Measurements from ENCODE around the gene SRP54. TPM values are rescaled to one million over a fixed set of nuclear protein-coding genes. Genes with fewer than 3 reads are reported as not detected.
A peak's percentile ranks its signal among the peaks of the same experiment; 100 is the strongest.

SRP54 gene
- total and polyA plus RNA-seq, 2 of the 13 experiments (the other 11 are each of a cell fraction or from before 2014, with no cell fraction given): 42.2 to 207 TPM

DNA sequence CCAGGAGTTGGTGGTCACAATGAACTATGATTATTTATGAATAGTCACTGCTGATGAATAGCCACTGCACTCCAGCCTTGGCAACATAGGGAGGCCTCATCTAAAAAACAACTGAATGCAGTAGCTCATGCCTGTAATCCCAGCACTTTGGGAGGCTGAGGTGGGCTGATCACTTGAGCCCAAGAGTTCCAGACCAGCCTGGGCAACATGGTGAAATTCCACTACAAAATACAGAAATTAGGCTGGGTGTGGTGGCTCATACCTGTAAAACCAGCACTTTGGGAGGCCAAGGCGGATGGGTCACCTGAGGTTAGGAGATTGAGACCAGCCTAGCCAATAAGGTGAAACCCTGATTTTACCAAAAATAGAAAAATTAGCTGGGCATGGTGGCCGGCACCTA lies 49.8 kb downstream of the SRP54 start:
- in situ Hi-C loops (cut with HindIII; ENCODE audit: extremely low pct_ligation_motif_present, low pct_unique_long_range_greater_than_20kb) (no loop called here), intact Hi-C loops (cut with micrococcal nuclease; ENCODE audit: unreplicated experiment) (no loop called here)
- no peak overlapping the region for H3K27ac ChIP-seq (ENCODE audit: extremely low read length, insufficient read depth, low read length)
- no peak overlapping the region for H2AFZ ChIP-seq (ENCODE audit: low read length)
- peaks cover 11 to 22% of the 10 kb centered on the region in 2 experiments; a peak in 4 of 5 replicates for H3K36me3 ChIP-seq (replicated peaks in 1 of 2; ENCODE audit: control insufficient read depth in 1 of 2, insufficient read depth in 2 of 2, low read length in 2 of 2)
- ATAC-seq (no peak), FAIRE-seq (no peak), DNase-seq (ENCODE audit: low spot score) (no peak)
- H3K4me2 ChIP-seq (ENCODE audit: low read depth, low read length): no peak overlapping the region
- no peaks in the 10 kb centered on the region for H4K20me1 ChIP-seq (ENCODE audit: insufficient read depth, low read length)
- WGBS (ENCODE audit: low lambda C conversion rate): 95% methylated on average over 2 of the region's 2 CpGs
- H3K79me2 ChIP-seq (ENCODE audit: insufficient read depth, low read length): no peaks in the 10 kb centered on the region
- no peak overlapping the region for H3K4me3 ChIP-seq (replicated peaks in 1 of 3; ENCODE audit: insufficient read depth in 1 of 3, low read depth in 2 of 3, low read length in 3 of 3)
- ChIA-PET CTCF (ENCODE audit: low intra/inter-chr PET ratio, low total read pairs) (no interaction called here), POLR2A (interaction anchor here (0.9 to 6.3 kb wide), 4 partner anchors 14 to 371 kb away, joined by 3 to 46 read pairs (median 5); partner anchors contain the start of gene FAM177A1)
- no peaks in the 10 kb centered on the region for H3K27me3 ChIP-seq (ENCODE audit: control insufficient read depth in 1 of 2, insufficient read depth in 2 of 2, low read length in 2 of 2)
- H3K9ac ChIP-seq (ENCODE audit: insufficient read depth, low read depth, low read length): no peak overlapping the region
- H3K4me1 ChIP-seq (ENCODE audit: insufficient read depth, low read length): peaks cover 22% of the 10 kb centered on the region
- BruUV-seq (replicated peaks): no TSS peak
- peaks cover 32% of the 10 kb centered on the region for H3K9me3 ChIP-seq (ENCODE audit: low read length)
- no peak for TF ChIP-seq ZNF7 (CRISPR knock-in tag; IDR thresholded peaks at IDR 0.05)
- peak; percentile 51; the same call in 1 of the 2 replicates for TF ChIP-seq ZBTB3 (CRISPR knock-in tag; IDR thresholded peaks at IDR 0.05; ENCODE audit: borderline replicate concordance, low read depth)
- TF ChIP-seq POGK (CRISPR knock-in tag; conservative IDR thresholded peaks at IDR 0.05): 0 out of 2 replicates have a peak, but pooled peaks have one; percentile 22
- no peak for TF ChIP-seq ZNF274 (CRISPR knock-in tag; IDR thresholded peaks at IDR 0.05)
- TF ChIP-seq STAT6 (CRISPR knock-in tag; IDR thresholded peaks at IDR 0.05; ENCODE audit: borderline replicate concordance): no peak
- no peak for TF ChIP-seq RELA (CRISPR knock-in tag; IDR thresholded peaks at IDR 0.05)
- TF ChIP-seq, protein P1, sequence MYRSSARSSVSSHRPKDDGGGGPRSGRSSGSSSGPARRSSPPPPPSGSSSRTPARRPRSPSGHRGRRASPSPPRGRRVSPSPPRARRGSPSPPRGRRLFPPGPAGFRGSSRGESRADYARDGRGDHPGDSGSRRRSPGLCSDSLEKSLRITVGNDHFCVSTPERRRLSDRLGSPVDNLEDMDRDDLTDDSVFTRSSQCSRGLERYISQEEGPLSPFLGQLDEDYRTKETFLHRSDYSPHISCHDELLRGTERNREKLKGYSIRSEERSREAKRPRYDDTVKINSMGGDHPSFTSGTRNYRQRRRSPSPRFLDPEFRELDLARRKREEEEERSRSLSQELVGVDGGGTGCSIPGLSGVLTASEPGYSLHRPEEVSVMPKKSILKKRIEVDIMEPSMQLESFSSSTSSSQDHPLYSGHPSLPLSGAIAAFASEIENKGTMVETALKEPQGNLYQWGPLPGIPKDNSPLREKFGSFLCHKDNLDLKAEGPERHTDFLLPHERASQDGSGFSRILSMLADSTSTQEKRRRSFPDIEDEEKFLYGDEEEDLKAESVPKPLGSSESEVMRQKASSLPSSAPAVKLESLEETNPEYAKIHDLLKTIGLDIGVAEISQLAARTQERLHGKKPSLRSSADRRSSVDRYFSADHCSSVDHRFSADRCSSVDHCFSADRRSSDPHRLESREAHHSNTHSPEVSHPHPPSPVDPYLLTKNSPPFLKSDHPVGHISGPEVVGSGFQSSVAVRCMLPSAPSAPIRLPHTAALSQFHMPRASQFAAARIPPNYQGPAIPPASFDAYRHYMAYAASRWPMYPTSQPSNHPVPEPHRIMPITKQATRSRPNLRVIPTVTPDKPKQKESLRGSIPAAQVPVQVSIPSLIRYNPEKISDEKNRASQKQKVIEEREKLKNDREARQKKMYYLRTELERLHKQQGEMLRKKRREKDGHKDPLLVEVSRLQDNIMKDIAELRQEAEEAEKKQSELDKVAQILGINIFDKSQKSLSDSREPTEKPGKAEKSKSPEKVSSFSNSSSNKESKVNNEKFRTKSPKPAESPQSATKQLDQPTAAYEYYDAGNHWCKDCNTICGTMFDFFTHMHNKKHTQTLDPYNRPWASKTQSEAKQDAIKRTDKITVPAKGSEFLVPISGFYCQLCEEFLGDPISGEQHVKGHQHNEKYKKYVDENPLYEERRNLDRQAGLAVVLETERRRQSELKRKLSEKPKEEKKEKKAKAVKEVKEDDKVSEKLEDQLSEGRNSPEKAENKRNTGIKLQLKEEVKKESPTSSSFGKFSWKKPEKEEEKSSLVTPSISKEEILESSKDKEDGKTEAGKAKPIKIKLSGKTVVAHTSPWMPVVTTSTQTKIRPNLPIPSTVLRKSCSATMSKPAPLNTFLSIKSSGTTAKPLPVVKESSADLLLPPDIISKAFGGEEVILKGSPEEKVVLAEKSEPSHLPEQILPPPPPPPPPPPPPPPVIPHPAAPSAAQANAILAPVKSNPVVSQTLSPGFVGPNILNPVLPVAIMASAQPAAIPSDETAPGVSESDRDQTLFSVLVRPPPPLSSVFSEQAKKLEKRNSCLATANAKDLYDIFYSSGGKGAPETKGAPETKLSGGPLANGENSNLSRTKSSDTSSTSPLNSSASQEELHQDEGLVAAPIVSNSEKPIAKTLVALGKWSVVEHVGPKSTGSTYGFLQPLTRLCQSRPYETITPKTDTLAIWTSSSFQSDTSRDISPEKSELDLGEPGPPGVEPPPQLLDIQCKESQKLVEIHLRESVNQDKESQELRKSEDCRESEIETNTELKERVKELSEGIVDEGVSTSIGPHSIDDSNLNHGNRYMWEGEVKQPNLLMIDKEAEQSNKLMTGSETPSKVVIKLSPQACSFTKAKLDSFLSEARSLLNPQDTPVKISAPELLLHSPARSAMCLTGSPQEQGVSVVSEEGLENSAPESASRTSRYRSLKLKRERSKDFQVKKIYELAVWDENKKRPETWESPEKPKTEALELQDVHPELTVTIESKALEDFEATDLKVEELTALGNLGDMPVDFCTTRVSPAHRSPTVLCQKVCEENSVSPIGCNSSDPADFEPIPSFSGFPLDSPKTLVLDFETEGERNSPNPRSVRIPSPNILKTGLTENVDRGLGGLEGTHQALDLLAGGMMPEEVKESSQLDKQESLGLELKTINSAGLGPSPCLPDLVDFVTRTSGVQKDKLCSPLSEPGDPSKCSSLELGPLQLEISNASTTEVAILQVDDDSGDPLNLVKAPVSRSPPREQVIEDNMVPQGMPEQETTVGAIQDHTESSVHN (CRISPR knock-in tag; IDR thresholded peaks at IDR 0.05): peak; percentile 72; the same call in 1 of the 2 replicates
